Measurements from ENCODE around the gene PCK1. TPM values are rescaled to one million over a fixed set of nuclear protein-coding genes. Genes with fewer than 3 reads are reported as not detected.

PCK1 gene
- total RNA-seq, 1 donor from 2014 or later, result 331 TPM

DNA sequence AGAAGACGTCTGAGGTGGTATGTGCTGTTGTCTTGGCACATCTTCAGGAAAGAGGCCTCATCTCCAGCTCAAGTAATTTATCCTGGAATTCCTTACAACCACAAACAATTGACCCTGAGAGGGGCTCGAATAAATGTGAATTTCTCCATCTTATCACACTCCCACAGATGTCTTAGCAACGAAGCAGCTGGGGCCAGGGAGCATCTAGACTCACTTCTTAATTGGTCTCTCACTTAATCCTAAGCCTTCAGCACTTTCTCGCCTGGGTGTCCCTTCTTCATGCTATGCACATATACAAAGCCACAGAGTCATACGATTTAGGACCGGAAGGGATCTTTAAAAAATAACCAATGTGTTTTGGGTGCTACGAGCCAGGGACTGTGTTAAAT, 27.1 kb downstream of the PCK1 start:
- DNase-seq (ENCODE audit: low spot score), result no peak

GRCh38 chr20:57588596-57588995, 27.7 kb downstream of the PCK1 start:
- DNase-seq (ENCODE audit: low spot score), result no peak

- DNase-seq (ENCODE audit: low spot score), result no peak
Measured at GRCh38 chr20:57589123-57589727, 28.3 kb downstream of the PCK1 start.

DNA sequence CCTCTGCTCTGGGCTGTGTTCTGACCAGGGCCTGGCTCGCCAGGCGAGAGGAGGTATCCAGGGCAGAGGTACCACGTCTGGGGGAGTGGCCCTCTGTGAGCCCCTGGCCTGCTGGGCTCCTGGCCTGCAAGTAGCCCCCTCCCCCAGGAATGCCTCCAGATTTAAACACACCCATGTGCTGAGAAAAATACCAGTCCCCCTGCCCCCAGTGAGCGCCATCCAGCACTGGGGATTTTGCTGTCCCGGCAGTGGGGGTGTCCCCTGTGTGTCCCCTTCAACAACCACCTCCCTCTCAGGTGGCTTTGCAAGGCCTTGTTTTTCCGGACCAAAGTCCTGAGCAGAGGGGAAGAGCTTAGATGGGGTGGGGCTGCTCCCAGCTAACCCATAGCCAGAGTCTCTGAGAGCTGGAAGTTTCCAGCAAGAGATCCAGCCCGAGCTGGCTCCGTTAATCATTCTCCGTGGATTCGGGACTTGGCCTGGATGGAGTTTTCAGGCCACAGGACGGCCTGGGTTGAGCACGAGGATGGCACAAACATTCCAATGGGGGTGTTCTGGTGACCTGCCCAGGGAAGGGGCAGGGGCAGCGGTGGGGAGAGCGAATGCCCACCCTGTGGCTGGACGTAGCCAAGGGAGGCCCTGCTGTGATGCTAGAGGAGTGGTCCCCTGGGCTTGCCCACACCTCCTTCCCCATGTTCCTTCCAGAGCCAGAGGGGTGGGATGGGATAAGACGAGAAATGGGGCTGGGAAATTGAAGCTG, 29.0 kb downstream of the PCK1 start:
- no peak for DNase-seq (ENCODE audit: low spot score)

DNA sequence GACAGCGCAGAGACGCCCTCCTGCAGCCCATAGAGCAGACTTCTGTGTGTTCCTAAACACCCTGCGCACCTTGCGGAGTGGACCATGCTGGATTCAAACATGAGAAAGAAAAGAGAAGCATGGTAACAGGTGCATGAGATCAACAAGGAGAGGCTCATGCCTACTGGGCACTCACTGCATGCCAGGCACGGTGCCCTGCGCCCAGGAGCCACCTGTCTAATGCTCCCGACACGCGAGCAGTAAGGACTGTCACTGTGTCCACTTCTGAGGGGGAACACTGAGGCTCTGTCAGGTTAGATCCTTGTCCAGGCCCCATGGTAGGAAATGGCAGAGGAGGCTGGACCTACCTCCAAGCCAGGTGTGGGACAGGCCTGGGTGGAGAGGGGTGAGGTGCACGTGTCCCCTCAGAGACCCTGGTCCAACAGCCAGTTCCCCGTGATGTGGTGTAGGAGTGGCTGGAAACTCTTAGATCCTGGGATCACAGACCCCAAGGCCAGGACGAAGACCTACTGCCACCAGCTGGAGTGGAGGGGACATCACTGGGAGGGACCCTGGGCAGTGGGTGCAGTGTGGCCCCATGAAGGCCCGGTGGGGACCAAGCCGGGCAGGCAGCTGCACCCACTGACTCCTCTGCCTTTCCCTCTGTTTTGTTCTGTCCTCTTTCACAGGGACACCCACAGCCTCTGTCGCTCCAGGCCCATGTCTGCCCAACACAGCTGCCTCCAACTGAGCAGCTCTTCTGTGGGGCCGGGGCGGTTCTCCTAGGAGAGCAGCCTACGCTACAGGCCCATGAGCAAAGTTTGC, 29.8 kb downstream of the PCK1 start:
- no peak for DNase-seq (ENCODE audit: low spot score)

DNA sequence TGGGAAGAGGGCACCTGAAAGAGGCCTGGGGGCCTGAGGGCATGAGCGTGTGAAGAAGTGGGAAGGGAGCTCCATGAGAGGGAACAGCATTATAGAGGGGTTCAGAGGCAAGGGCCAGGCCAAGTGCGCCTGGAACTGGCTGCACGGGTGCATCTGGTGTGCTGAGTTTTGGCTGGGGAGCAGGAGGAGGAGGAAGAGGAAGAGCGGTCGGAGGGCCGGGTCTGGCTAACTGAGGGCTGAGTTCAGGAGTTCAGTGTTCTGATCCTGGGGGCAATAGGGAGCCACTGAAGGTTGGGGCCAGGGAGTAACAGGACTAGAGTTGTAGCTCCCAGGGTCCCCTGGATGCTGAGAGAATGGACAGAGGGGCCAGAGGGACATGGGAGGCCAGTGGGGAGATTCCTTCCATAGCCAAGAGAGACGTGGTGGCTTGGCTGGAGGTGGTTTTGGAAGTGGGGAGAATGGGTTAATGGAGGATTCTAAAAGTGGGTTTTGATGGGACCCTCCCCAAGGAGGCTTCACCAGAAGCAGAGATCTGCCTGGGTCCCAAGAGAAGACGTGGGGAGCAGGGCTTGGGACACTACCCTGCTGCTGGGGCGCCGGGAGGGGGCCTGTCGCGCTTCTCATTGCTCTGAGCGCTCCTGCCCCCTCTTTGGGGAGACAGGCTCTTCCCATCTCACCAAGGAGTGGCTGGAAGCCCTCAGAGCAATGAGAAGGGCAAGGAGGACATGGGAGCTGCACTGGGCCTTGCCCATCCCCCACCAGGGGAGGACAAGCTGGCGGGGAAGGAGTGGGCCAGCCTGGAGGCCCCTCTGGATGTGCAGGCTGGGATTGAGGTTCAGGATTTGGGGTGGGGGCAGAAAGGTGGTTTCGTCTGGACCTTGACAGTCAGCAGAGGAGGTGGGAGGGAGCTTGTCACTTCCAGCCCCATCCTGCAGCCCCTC, 30.6 kb downstream of the PCK1 start:
- no peak for DNase-seq (ENCODE audit: low spot score)

GRCh38 chr20:57592263-57593092, 31.6 kb downstream of the PCK1 start:
- DNase-seq (ENCODE audit: low spot score), result no peak

DNA sequence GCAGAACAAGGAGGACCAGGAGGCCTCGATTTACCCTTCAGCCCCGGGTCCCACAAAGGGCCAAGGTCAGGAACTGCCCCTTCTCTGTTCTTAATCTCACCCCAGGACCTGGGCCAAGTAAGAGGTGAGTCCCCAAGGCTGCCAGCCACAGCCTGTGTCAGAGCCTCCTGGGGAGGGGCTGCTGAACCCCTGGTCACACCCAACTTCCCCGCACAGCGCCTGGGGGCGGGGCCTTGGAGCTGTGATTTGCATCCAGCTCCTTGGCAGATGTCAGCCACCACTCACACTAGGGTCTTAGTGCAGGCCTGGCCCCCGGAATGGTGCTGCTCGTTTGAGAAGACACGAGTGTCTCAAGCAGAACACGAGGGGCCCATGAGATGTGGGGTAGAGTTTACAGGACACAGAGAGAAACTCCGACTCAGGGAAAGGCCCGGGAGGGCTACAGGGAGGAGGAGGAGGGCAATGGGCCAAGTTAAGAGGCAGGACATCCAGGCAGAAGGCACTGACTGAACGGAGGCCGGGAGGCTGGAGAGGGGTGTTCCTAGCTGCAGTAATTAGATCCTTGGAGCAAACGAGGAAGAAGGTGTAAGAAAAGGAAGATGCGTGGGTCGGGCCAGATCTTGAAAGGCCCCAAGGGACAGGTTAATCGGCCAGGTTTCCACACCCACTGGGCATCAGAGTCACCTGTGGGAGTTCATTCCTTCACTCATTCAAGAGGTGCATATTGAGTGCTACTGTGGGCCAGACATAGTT, 32.4 kb downstream of the PCK1 start:
- DNase-seq (ENCODE audit: low spot score), result no peak

- DNase-seq (ENCODE audit: low spot score), result no peak
Measured at GRCh38 chr20:57594092-57594951, 33.4 kb downstream of the PCK1 start.

- no peak for DNase-seq (ENCODE audit: low spot score)
Measured at GRCh38 chr20:57595041-57596030, 34.4 kb downstream of the PCK1 start.

DNA sequence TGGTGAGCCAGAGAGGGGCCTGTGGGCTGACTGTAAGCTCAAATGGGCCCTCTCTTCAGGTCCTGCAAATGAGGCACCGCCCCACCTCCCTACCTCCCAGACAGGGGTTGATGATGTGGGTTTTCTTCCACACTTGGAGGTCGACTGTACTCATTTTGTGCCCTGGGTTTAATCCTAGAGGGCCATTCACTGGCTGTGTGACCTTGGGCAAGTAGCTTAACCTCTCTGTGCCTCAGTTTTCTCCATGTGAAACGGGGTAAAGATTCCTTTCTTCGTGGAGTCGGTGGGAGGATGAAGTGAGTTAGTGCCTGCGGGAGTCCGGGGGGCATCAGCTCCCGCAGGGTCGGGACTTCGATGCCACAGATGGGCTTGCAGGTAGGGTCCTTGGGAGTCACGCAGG, 35.4 kb downstream of the PCK1 start:
- DNase-seq (ENCODE audit: low spot score), result no peak

DNA sequence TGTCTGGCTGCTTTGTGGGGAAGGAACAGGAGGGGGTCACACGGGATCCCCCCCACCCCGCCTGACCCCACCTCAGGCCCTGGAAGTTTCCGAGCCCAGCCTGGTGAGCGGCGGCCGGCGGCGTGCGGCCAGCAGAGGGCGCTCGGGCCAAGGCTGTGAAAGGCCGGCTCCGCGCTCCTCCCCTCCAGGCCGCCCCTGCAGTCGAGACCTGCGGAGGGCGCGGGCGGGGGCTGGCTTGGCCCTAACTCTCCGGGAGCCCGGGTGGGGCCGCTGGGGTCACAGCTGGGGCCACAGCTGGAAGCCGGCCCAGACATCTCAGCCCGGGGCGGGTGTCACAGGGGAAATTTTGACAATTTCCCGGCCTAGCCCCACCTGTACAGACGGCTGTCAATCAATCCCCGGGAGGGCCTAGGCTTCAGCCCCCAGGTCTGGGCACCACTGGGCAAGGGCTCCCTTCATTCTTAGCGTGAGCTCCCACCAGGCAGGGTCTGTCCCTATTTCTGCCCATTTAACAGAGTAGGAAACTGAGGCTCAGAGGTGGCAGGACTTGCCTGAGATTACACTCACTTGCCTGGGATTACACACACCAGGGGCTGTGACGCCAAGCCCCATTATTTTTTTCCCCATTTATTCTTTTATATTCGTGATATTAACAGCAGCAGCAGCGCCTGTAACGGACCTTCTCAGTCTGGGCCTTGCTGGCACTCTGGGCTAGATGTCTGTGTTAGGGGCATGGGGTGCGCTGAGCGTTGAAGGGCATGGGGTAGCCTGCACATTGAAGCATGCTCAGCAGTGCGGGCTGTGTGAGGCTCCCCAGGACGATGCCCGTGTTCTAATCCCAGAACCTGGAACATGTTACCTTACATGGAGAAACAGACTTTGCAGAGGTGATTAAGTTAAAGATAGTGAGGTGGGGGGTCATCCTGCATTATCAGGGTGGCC, 36.4 kb downstream of the PCK1 start:
- DNase-seq (ENCODE audit: low spot score), result peak; percentile 92

- no peak for DNase-seq (ENCODE audit: low spot score)
Measured at GRCh38 chr20:57598060-57598459, 37.1 kb downstream of the PCK1 start.

DNA sequence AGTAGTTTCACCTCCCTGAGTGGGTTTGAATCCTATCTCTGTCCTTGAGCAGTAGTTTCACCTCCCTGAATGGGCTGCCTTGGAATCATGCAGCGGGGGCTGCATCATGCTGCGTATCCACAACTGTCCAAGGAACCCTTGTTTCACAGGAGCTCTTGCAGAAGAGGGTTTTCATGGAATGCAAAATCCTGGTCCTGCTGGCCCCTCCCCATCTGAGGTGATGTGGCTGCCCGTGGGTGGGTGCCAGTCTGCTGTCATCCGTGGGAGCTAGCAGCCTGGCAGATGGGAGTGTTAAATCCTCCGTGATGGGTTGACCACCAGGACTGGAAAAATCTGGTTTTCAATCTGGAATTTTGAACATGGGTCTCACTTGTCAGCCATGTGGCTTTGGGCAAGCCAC, 37.6 kb downstream of the PCK1 start:
- no peak for DNase-seq (ENCODE audit: low spot score)

DNA sequence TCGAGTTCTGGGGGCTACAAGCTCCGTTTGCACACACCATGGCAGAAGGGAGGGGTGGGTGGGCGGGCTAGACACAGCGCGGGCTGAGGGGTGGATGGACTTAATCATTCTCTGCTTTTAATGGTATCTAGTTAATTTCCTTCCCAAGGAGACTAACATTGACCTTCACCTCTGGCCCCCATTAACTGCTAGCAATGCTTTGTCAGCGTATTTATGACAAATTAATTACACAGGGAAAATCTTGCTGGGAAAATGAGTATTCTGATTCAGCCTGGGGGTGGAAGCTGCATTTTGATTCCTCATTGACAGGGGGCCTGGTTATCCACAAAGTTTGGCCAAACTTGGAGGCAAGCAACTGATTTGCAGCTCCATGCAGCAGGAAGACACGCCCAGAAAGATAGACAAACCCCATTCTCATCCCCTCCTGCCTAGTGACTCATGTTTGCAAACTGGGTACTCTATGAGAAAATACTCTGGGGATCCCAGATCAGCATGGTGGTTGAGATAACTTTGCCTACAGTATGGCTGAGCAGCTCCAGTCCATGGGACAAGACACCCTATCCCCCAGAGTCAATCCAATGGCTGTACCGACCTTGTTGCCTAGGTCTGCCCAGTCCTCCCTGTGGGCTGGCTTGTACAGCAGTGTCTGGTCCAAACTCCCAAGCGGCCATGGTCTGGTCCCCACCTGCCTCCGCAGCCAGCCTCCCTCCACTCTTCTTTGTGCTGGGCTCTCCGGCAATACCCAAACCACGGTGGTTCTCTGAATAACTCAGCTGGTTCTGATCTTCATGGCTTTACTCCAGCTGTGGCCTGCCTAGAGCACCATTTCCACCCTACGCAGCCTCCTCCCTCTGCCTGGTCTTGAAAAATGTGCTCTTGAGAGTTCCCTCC, 39.7 kb downstream of the PCK1 start:
- no peak for DNase-seq (ENCODE audit: low spot score)
